ENCODE data around the gene CLSTN2.

Gene CLSTN2

GRCh38 chr3:140552898-140553297, 617.9 kb downstream of the CLSTN2 start (continued):
- TF ChIP-seq ZNF37A (tag by site-specific recombination; IDR thresholded peaks at IDR 0.05) = no peak
- TF ChIP-seq ZNF175 (tag by site-specific recombination; IDR thresholded peaks at IDR 0.05) = no peak
- TF ChIP-seq REPIN1 (tag by site-specific recombination; IDR thresholded peaks at IDR 0.05; ENCODE audit: low read depth) = no peak
- TF ChIP-seq SCRT2 (tag by site-specific recombination; IDR thresholded peaks at IDR 0.05) = no peak
- TF ChIP-seq ZNF791 (tag by site-specific recombination; IDR thresholded peaks at IDR 0.05) = no peak

- CTCF ChIA-PET = no interaction called here
- H3K36me3 ChIP-seq (ENCODE audit: control insufficient read depth in 2 of 2, insufficient read depth in 1 of 2, low read length in 2 of 2) = no peaks in the 10 kb centered on the region
- H3K4me1 ChIP-seq (ENCODE audit: control insufficient read depth, insufficient read depth, low read length) = no peaks in the 10 kb centered on the region
- TF ChIP-seq ZNF266 (tag by site-specific recombination; IDR thresholded peaks at IDR 0.05; ENCODE audit: low read depth) (no peak), ZNF704 (tag by site-specific recombination; IDR thresholded peaks at IDR 0.05) (no peak), ZNF658 (tag by site-specific recombination; IDR thresholded peaks at IDR 0.05) (no peak), ZNF830 (tag by site-specific recombination; IDR thresholded peaks at IDR 0.05; ENCODE audit: low read depth) (no peak), SCRT2 (tag by site-specific recombination; IDR thresholded peaks at IDR 0.05) (no peak), ZNF521 (tag by site-specific recombination; IDR thresholded peaks at IDR 0.05) (no peak), ZNF660 (tag by site-specific recombination; IDR thresholded peaks at IDR 0.05) (no peak), ZNF18 (tag by site-specific recombination; IDR thresholded peaks at IDR 0.05) (no peak), ZNF10 (tag by site-specific recombination; IDR thresholded peaks at IDR 0.05) (no peak), SP2 (tag by site-specific recombination; IDR thresholded peaks at IDR 0.05) (no peak), ZNF488 (tag by site-specific recombination; IDR thresholded peaks at IDR 0.05) (no peak), MZF1 (tag by site-specific recombination; IDR thresholded peaks at IDR 0.05; ENCODE audit: borderline replicate concordance) (no peak), ZNF596 (tag by site-specific recombination; IDR thresholded peaks at IDR 0.05) (no peak), ZNF629 (tag by site-specific recombination; IDR thresholded peaks at IDR 0.05) (no peak), ZNF600 (tag by site-specific recombination; IDR thresholded peaks at IDR 0.05) (no peak), ZNF239 (tag by site-specific recombination; IDR thresholded peaks at IDR 0.05) (no peak), ZNF214 (tag by site-specific recombination; IDR thresholded peaks at IDR 0.05; ENCODE audit: borderline replicate concordance) (no peak), ZNF114 (tag by site-specific recombination; IDR thresholded peaks at IDR 0.05) (no peak)
- no peak overlapping the region for H3K4me3 ChIP-seq (ENCODE audit: low read depth, low read length)
- POLR2A ChIA-PET = no interaction called here
- no peaks in the 10 kb centered on the region for H3K9me3 ChIP-seq (ENCODE audit: control insufficient read depth, insufficient read depth, low read depth, low read length)
- H3K27ac ChIP-seq (ENCODE audit: extremely low read depth, low read depth, low read length) = no peak overlapping the region
These were observed 618.6 kb downstream of the CLSTN2 start for GRCh38 chr3:140553591-140553990.

GRCh38 chr3:140555666-140556065, 620.7 kb downstream of the CLSTN2 start:
- Histone ChIP-seq H3K4me1 (ENCODE audit: control insufficient read depth, insufficient read depth, low read length) (no peaks in the 10 kb centered on the region), H3K4me3 (ENCODE audit: low read depth, low read length) (no peak overlapping the region), H3K27ac (ENCODE audit: extremely low read depth, low read depth, low read length) (no peak overlapping the region), H3K9me3 (ENCODE audit: control insufficient read depth, insufficient read depth, low read depth, low read length) (no peaks in the 10 kb centered on the region), H3K36me3 (ENCODE audit: control insufficient read depth in 2 of 2, insufficient read depth in 1 of 2, low read length in 2 of 2) (no peaks in the 10 kb centered on the region)
- TF ChIP-seq ZNF214 (tag by site-specific recombination; IDR thresholded peaks at IDR 0.05; ENCODE audit: borderline replicate concordance) = no peak
- ChIA-PET CTCF (no interaction called here), POLR2A (no interaction called here)

Data from HEK293 (cell line).